GM19238 (cell line): ENCODE results near the gene CENPM.
"Not testable (repeated sequence)": the region's sequence is repeated elsewhere in the genome, so short reads cannot be mapped to it uniquely, and the experiment has no call there.

Source experiments
- DNase-seq: peaks from one replicate; pipeline ENCODE4 v3.0.0; 2011; ENCODE audit warnings: low spot score; ENCODE audit not compliant: insufficient read length

CENPM gene

DNA sequence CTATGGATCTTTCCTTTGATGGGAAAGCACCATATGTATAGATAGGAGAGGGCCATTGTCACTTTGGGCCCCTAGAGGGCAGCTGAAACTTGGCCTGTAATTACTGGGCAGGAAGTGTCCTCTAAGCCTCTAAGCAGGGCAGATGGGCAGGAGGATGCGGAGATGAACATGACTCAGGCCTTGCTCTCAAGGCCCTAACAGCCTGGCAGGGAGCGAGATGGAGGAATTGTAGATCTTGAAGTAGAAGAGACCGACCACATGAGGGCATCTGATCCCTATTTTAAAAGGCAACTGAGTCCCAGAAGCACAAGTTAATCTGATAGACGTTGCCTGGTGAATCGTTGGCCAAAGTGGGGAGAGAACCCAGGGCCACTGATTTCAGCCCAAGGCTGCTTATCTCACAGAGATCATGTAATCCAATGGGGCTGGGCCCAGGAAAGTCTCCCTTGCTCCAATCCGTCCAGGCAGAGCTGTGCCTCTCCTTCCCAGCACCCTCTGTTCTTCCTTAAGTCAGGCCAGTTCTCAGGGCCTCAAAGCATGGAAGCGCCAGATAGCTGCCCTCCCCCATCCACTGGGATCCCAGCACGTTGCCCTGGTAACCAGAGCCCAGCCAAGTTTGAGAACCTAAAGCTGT, 19.8 kb upstream of the CENPM start:
- peak; percentile 51 for DNase-seq

GRCh38 chr22:41966225-41966606, 19.3 kb upstream of the CENPM start:
- no peak for DNase-seq

DNA sequence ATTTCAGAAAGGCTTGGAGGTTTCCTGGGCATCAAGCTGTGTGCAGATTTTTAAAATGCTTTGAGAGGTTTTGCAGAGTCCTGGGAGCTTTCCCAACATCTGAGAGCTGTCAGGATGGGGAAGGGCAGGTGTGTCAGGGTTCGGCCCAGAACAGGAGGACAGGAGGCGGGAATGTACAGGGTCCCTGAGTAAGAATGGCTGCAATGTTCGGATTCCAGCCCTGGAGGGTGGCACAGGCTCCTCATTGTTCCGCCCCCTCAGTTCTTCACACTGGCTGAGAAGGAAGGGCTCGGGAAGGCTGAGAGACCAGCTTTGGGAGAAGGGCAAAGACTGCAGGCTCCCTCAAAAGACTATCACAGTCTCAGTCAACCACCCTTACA, 17.1 kb upstream of the CENPM start:
- DNase-seq: no peak

DNA sequence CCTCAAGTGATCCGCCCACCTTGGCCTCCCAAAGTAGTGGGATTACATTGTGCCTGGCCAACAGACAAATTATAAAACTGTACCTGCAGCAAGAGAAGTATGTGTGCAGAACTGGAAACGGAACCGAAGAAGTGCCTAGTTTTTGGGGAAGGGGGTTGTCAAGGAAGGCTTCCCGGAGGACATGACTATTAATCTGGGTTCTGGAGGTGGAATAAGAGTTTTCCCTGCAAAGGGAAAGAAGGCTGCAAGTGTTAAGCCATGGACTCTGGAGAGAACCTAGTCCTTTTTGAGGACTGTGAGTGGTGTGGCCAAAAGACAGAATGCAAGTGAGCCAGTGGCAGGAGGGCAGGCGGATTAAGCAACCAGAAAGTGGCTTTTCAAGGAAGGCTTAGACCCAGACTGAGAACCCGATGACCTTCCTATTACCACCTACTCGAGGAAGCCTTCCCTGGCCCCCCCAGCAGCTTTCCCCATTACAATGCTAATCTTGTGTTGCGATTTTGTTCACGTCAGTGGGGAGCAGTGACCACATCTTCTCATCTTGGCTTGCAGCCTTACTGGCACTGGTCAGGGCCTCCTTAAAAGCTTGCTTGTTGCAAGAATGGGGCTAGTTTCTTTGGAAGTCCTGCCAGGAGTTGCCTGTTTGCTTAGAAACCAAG, 16.6 kb upstream of the CENPM start:
- DNase-seq: no peak

GRCh38 chr22:41957941-41958556, 11.1 kb upstream of the CENPM start:
- DNase-seq: no peak

DNA sequence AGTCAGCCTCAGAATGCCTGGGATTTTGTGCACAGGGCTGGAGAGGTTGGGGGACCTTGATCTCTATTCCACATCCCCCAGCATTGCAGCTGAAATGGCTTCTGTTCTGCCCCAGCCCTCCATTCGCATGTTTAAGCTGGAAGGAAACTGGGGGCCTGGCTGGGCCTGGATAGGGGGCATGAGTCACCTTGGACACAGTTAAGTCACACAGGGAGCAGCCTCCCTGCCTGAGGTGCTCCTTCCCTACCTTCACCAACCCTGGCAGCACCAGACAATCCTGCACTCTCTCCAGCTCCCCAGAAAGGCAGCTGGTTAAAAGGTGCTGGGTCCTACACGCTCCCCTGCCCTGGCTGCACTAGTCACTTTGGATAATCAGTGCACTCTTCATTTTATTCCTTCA, 5.8 kb upstream of the CENPM start:
- DNase-seq: no peak

GRCh38 chr22:41951898-41952474, 5.0 kb upstream of the CENPM start, which contains the start of gene SMIM45:
Gene SMIM45 (plus strand): TSS chr22:41952150.
- DNase-seq: no peak

DNA sequence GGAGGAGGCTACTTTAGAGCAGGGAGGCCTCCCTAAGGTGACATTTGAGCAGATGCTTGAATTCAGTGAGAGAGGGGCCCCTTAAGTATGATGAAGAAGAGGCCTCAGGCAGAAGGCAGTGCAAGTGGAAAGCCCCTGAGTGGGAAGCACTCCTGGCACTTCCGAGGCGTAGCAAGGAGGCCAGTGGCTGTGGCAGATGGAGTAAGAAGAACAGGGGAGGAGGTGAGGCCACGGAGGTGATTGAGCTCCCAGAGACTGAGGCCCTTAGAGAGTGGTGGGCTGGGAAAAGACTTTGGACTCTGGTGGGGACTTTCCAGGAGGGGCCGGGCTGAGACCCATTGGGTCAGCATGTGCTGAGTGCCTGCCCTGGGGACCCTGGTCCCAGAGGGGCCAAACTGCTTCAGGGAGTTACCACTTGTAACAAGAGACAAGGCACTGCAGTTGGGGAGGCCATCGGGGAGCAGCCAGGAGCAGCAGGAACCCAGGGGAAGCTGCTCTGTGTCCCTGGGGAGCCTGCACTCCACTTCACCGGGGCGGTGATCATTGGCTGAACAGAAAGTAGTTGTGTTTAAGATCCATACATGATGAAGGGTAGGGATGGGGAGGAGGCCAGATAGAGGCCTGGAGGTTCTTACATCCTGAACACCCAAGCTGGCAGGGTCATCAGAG, 2.5 kb upstream of the CENPM start:
- DNase-seq: no peak

GRCh38 chr22:41948928-41949296, 2.0 kb upstream of the CENPM start:
- DNase-seq: not testable (repeated sequence)

DNA sequence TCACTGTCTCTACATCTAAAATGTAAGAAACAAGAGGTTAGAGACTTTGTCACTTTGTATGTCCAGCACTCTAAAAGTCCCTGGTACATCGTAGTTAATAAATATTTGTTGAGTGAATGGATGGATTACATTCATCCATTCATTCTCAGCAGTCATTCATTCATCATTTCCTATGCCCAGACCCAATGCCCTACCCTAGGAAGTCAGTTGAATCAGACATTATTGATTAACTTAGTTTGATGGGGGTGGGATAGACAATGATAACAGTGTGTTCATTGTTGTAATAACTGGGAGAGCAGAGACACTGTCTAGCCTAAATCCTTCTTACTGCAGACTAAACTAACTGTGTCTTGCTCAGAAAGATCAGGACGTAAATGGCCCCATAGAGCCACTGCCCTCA, 1.2 kb upstream of the CENPM start:
- DNase-seq: no peak

DNA sequence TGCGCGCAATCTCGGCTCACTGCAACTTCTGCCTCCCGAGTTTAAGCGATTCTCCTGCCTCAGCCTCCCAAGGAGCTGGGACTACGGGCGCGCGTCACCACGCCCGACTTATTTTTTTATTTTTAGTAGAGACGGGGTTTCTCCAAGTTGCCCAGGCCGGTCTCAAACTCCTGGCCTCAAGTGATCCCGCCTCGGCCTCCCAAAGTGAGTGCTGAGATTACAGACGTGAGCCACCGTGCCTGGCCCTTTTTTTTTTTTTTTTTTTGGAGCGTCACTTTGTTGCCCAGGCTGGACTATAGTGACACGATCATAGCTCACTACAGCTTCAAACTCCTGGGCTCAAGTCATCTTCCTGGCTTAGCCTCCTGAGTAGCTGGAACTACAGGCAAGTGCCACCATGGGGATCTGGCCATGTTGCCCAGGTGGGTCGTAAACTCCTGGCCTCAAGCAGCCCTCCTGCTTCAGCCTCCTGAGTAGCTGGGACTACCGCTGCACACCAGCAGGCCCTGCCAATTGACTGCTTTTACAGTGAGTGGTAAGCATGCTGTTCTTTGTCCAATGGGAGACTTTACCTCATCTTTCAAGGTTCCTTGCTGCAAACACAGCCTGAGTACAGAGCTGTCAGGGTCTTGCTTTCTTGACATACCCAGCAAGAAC, 600 bp upstream of the CENPM start:
- DNase-seq: no peak

- no peak for DNase-seq
Observed at GRCh38 chr22:41943661-41944209, 3.2 kb downstream of the CENPM start.

- peak; percentile 69 for DNase-seq
Observed at GRCh38 chr22:41940832-41941765, 5.9 kb downstream of the CENPM start.

DNA sequence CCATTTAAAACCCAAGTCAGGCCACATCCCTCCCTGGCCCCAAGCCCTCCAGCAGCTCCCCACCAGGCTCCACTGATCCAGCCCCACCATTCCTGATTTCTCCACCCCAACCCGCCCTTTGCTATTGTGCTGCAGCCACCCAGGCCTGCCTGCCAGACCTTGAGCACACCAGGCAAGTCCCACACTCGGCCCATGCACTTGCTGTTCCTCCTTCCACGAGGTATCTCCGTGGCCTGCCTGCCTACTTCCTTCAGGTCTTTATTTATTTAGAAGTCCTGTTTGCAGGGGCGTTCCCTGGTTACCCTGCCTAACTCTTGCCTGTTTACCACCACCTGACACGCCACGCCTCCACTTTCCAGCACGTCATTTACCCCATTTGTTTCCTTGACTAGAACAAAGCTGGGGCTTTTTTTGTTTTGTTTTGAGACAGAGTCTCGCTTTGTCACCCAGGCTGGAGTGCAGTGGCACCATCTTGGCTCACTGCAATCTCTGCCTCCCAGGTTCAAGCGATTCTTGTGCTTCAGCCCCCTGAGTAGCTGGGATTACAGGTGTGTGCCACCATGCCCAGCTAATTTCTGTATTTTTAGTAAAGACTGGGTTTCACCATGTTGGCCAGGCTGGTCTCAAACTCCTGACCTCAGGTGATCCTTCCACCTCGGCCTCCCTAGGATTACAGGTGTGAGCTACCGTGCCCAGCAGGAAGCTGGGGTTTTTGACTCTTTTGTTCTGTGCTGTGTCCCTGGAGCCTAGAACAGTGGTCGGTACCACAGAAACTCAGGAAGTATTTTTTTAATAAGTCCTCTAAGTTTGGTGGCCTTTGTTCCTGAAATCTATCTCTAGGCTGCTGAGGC, 6.7 kb downstream of the CENPM start:
- peak; percentile 68 for DNase-seq

GRCh38 chr22:41936894-41937169, 10.1 kb downstream of the CENPM start:
- no peak for DNase-seq

GRCh38 chr22:41935509-41935908, 11.4 kb downstream of the CENPM start:
- no peak for DNase-seq

- DNase-seq: no peak
Observed at GRCh38 chr22:41935015-41935351, 12.0 kb downstream of the CENPM start.

GRCh38 chr22:41934284-41935014, 12.5 kb downstream of the CENPM start:
- DNase-seq: no peak
